H1 (cell line): ENCODE data around the gene CHRM4. TPM values are rescaled to one million over a fixed set of nuclear protein-coding genes. Genes with fewer than 3 reads are reported as not detected.

Experiments used
- ASH2L ChIP-seq: fragments of 200-600, 300-600 bp; sonication (generic); IDR thresholded peaks from one replicate; pipeline ENCODE4 v1.7.1; 2017; ENCODE audit warnings: low read length
- YY1 ChIP-seq: IDR thresholded peaks from 2 replicates; pipeline ENCODE4 v1.6.1; 2011; ENCODE audit warnings: low read depth, mild to moderate bottlenecking, low read length
- polyA plus RNA-seq, 7 experiments: library from polyadenylated mRNA; depleted of rRNA in 3 of 7; stranded (reverse) in 5 of 7; unstranded in 2 of 7; fragments of >200 nt in 5 of 7; fragments of 200-250 nt in 2 of 7; gene quantifications; 1 replicate in 5 of 7; 2 replicates in 1 of 7; 4 replicates in 1 of 7; pipeline versions ENCODE4 v1.2.1 to v1.2.3, GENCODE V29; 2011 to 2013; ENCODE audit warnings: missing spikeins in 2 of 7, mixed read lengths in 2 of 7
- total RNA-seq: library from RNA; stranded (reverse); fragmentation: NEBNext Ultra II Directional; extraction: Animal tissue kit (Norgen Biotek cat#: 25700); gene quantifications from 2 replicates; pipeline ENCODE4 v1.2.1, GENCODE V29; 2021

The CHRM4 gene
- total and polyA plus RNA-seq, 2 of the 8 experiments (the other 6 are each of a cell fraction or from before 2014, with no cell fraction given), result 1.1 to 1.3 TPM

DNA sequence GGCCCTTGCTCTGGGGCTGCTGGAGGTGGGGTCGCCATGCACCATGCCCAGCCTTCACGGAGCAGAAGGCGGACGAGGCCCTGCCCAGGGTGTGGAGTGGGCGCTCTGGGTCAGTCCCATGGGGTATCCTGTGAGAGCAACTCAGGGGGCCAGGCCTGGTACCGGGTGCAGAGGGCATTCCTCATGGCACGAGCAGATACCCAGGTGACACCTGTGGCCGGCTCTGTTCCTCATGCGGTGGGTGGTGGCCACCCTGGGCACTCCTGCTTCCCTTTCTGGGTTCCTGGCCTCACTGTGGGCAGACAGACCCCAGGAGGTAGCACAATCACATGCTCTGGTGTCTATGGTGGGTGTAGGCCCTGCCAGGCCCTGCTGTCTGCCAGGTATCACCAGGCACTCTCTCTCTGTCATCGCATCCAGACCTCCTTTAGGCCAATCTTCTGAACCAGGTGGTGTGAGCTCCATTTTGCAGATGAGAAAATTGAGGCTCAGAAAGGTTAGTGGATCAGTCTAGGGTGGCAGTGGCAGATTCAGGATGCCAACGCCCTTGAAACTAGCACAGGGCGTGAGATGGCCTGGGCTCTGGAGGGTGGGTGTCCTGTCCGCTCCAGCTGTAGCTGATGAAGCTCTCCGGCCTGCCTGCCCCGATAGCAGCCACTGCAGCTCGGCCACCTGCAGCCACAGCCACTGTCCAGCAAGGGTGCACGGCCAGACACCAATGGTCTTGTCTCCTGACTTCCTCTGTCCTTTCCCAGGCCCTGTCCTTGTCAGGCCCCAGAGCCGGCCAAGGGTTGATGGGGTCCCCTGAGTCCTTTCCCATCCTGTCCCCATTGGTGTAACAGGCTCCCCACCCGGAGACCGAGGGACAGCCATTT is 29.2 kb downstream of the CHRM4 start (continued):
- TF ChIP-seq ASH2L (no peak), YY1 (no peak)
- TF ChIP-seq, all 59 proteins: peak for 0
